ENCODE measurements around the gene GFAP.

GRCh38 chr17:44916781-44917241 is 1.5 kb upstream of the GFAP start:
- TF ChIP-seq CTCF (IDR thresholded peaks at IDR 0.05; ENCODE audit: insufficient read depth, low read depth, low read length) (no peak), EZH2 (IDR thresholded peaks at IDR 0.05; ENCODE audit: insufficient read depth, low read length) (no peak)

Data from astrocyte (in vitro differentiated cells and primary cell).